Heart left ventricle (tissue), 13 donors: ENCODE measurements around the gene ETF1.

Experiments
- POLR2A ChIP-seq, 2 donors: fragments of 450-650 bp; IDR thresholded peaks; one replicate each; pipeline ENCODE4 v1.6.1; 2017; ENCODE audit warnings: antibody characterized with exemption in 2 of 2, mild to moderate bottlenecking in 2 of 2, moderate library complexity in 2 of 2
- TF ChIP-seq, protein P1 (sequence below), 12 donors: fragments of 200-600 bp; sonication (generic) in 4 of 12; IDR thresholded peaks; one replicate each; pipeline versions ENCODE4 v1.5.0 to v1.8.0; 2018 to 2022; ENCODE audit warnings: antibody characterized with exemption in 12 of 12, mild to moderate bottlenecking in 5 of 12
- donor health status: ischemic (EF 13 %, LVEDD 7.1; RV severe dilation, severe dysfunction).
- donor health status: DM: no; HTN: yes; CAD: no.
- donor health status: DM: no; HTN: no; CAD: no.
- donor health status: ischemic (EF 25% LVEDD 6.9; RV normal size, moderate dysfunction).
- donor health status: ischemic (EF 25% LVEDD 5.7; RV mildly dilated, moderate dysfunction).
- donor health status: ischemic (EF 35%, LVEDD 5.7; RV mildly dilated, moderate dysfunction).
- donor health status: nonischemic (EF 11% LVEDD 7.7; RV severe dilation, severe dysfunction).
- donor health status: DM: yes; HTN: yes; CAD: no.
- donor health status: PGD.
- donor health status: ischemic (EF 29% LVEDD 5.4; RV normal size, mild dysfunction).
- donor health status: nonischemic (EF 23%, LVEDD 6.1; RV moderate dilation, normal function).

DNA sequence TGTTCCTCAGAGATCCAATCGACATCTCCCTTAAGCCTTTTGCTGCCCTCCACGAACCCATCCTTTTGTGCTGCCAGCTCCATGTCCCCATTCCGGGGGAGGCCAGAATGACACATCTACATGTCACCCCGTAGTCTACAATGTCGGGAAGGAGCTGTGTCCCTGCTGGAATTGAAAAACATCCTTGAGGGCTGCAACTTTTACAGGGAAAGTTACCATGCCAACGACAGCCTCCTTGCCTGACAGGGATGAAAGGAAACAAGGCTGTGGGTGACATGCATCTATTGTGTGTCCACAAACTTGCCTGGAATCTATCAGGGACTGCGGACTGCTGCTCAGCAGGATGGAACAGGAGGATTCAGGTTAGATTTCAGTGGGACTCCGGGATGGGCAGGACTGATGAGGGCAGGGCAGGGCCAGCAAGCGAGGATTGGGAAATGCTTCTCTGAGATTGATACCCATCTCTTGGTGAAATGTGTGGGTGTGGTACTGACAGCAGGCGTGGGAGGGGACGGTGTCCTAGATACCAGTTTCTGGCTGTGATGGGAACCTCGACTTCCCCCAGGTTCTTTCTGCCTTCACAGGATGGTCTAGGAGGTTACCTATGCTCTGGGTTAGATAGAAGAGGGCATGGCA is 52.3 kb downstream of the ETF1 start:
- TF ChIP-seq, protein P1, sequence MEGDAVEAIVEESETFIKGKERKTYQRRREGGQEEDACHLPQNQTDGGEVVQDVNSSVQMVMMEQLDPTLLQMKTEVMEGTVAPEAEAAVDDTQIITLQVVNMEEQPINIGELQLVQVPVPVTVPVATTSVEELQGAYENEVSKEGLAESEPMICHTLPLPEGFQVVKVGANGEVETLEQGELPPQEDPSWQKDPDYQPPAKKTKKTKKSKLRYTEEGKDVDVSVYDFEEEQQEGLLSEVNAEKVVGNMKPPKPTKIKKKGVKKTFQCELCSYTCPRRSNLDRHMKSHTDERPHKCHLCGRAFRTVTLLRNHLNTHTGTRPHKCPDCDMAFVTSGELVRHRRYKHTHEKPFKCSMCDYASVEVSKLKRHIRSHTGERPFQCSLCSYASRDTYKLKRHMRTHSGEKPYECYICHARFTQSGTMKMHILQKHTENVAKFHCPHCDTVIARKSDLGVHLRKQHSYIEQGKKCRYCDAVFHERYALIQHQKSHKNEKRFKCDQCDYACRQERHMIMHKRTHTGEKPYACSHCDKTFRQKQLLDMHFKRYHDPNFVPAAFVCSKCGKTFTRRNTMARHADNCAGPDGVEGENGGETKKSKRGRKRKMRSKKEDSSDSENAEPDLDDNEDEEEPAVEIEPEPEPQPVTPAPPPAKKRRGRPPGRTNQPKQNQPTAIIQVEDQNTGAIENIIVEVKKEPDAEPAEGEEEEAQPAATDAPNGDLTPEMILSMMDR (IDR thresholded peaks at IDR 0.05): no peak
- no peak for TF ChIP-seq POLR2A (IDR thresholded peaks at IDR 0.05)
